ENCODE results near the gene NT5C3A. TPM values are rescaled to one million over a fixed set of nuclear protein-coding genes. Genes with fewer than 3 reads are reported as not detected.
"Not testable (repeated sequence)": the region's sequence is repeated elsewhere in the genome, so short reads cannot be mapped to it uniquely, and the experiment has no call there.

Gene NT5C3A
- total RNA-seq, 1 donor from 2014 or later = 45.6 TPM

DNA sequence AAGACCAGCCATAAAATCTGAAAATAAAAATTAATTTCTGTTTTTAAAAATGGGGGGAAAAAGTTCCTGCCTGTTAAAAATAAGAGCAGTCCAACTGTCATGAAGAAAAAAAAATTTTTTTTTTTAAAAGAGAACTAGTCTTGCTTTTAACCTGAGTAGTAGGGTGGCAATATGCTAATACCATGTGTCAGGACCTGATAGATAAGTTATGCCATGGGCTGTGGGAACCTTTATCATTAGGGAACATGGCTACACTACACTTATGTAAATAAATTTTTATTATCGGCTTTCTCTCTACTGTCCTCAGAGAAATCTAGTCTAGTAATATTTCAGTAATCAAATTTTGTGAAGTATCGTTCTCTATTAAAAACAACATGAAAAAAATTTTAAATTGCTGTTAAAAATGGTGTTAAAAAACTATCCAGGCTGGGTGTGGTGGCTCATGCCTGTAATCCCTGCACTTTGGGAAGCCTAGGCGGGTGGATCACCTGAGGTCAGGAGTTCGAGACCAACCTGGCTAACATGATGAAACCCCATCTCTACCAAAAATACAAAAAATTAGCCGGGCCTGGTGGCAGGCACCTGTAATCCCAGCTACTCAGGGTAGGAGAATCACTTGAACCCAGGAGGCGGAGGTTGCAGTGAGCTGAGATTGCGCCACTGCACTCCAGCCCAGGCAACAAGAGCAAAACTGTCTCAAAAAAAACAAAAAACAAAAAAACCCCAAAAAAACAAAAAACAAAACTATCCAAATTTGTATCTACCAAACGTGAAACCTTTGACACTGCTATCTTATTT is 20.7 kb downstream of the NT5C3A start:
- DNase-seq (ENCODE audit: low spot score) = no peak

DNA sequence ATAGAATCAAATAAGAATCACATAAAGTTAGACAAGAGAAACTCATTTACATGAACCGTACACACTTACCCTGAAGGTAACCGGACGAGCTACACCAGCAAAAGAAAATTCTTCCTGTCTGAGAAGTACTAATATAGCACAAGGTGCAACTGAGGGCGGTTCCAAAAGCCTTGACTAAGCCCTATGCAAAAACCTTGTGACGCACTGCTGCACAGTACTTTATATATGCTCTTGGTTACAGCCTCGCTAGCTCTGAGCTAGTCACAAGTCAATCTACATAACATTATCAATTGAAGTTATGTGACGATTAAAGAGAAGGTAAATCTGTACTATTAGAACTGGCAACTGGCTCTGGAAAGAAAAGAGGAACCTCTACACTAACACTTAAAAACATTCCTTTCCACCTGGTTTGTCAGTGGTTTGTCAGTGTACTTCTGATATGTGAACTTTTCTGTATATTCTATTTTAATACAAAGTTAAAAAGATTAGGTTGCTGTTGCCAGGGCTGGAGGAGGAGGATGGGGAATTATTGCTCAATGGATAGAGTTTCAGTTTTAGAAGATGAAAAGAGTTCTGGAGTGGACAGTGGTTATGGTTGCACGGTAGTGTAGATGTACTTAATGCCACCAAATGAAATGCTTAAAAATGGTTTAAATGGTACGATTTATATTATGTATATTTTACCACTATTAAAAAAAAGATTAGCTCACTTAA is 21.6 kb downstream of the NT5C3A start:
- peak; percentile 74 for DNase-seq (ENCODE audit: low spot score)

DNA sequence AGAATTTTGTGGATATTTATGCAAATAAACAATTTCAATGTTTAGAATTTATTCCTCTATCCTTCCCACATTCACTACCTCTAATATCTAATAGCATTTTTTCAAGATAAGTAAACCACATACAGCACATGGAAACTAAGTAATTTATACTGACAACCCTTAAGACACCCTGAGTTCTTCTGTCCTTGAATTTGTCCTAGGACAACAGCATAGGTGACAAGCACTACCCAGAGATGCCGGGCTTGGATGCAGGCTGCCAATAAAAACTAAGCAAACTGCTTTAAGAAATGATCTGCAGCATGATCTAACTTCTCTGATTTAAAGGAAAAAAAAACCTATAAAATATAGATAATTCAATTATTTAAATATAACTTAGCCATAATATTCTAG is 22.7 kb downstream of the NT5C3A start:
- DNase-seq (ENCODE audit: low spot score) = no peak

DNA sequence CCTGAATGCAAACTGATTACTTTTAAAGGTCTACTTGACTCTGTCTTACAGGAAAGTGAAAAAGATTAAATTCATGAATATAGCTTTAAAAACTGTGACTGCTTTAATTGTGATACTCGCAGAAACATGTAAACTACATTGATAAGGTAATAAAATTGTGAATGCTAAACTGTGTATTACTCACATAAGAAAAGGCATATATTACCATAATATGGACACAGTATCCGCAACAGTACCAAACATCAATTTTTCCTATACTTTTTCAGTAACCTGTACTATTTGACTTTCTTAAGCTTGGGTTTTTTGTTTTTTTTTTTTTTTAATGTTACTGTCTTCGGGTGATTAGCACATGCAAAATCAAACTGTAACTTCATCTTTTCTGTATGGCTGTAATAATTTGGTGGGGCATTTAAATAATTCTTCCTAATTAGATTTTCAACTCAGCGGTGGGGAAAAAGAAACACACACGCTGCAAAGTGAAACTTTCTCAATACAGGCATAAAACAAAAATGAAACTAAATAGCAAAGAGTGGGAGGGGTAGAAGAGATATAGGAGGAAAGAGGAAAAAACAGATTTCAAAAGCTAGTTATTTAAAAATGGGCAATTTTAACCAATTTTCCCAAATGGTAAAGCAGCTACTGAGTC is 23.2 kb downstream of the NT5C3A start:
- DNase-seq (ENCODE audit: low spot score) = no peak

DNA sequence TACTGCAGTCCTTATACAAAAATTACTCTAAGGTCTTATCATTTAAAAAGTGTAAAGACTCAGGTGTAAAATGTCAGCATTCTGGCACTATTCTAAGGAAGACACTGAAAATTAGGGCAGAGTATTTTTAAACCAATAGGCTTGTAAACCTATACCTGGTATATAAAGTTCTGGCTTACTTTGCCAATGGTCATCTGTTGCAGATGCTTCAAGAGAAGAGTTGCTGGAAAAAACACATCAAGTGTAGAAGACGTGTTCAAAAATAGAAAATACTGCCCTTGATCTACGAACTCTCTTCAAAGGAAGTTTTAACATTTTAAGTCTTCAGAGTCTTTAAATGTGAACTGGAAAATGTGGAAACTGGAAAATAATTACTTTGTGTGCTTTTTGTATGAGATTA is 23.9 kb downstream of the NT5C3A start:
- DNase-seq (ENCODE audit: low spot score) = no peak

DNA sequence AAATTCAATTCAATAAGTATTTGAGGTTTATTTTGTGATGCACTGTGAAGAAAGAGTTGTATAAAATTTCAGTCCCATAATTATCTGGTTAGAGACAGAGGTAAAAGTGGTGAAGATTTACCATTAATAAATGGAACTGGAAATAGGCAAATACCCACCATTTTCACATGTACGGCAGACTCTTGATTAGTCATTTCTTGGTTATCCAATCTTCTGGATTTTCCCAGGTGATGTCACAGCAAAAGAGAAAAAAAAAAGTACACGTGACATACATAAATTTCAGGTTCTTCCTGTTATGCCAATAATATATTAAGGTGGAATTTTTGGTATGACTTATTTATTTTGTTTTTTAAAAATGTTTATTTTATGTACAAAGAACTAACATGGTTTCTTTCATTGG is 26.8 kb downstream of the NT5C3A start:
- DNase-seq (ENCODE audit: low spot score) = no peak

DNA sequence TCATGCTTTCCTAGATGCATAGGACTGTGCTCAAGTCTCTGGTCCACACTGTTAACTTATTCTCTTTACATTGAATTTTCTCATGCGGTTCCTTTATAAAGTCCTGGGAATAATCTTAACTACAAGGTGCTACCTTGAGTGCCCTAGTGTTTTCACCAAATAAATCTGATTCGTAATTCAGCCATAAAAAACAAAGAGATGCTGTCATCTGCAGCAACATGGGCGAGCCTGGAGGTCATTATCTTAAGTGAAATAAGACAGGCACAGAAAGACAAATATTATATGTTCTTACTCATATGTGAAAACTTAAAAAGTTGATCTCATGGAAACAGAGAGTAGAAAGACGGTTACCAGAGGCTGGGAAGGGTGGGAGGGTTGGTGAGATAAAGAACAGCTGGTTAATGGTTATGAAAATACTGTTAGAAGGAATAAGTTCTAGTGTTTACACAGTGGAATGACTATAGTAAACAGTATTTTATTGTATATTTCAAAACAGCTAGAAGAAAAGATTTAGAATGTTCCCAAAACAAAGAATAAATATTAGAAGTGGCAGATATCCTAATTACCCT is 38.3 kb downstream of the NT5C3A start:
- no peak for DNase-seq (ENCODE audit: low spot score)

DNA sequence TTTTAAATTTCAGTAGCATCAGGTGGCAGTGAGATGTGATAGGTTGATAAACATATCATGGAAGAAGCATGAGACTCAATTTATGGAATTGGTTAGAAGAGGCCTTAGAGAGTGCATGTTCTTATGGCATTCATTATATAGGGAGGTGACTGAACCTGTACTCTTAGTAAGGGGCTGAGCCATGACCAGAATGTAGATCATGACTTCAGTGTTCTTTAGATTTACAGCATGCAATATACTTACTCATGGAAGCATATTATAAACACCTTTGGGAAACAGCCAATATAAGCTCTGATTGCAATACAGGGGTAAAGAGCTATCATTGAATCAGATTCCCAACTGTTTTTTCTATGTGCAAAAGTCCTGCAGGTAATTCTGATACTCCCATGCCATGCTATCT is 50.2 kb downstream of the NT5C3A start:
- no peak for DNase-seq (ENCODE audit: low spot score)

DNA sequence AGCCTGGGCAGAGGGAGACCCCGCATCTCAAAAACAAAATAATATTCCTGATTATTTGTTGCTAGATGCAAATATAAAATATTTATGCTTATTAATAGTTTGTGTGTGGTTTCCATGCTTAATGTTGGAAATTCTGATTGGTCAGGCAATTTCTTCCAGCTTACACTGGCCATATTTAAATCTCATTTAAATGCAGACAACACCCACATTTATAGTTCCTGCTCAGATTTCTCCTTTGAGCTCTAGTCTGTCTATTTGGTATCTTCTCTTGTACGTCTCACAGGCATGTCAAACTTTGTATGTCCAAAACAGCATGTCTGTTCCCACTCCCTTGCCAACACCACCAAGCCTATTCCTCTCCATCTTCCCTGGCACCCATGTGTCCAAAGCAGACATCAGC is 52.8 kb downstream of the NT5C3A start:
- no peak for DNase-seq (ENCODE audit: low spot score)

DNA sequence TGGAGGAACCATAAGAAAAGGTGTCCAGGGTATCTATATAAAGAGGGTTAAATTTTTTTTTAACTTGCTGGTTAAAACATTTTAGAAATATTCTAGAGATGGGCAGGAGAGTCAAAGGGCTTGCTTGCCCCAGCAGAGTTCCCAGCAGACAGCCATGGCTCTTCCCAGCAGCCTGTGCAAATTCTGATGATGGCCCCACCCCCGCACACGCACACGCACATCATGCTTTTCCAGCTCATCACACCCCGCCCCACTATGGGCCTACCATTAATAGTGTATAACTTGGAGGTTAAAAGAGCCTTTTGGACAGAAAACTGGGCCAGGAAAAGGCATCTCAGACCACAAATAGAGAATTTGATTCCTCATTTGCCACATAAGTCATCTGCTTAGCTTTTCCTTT is 56.9 kb downstream of the NT5C3A start:
- not testable (repeated sequence) for DNase-seq (ENCODE audit: low spot score)

DNA sequence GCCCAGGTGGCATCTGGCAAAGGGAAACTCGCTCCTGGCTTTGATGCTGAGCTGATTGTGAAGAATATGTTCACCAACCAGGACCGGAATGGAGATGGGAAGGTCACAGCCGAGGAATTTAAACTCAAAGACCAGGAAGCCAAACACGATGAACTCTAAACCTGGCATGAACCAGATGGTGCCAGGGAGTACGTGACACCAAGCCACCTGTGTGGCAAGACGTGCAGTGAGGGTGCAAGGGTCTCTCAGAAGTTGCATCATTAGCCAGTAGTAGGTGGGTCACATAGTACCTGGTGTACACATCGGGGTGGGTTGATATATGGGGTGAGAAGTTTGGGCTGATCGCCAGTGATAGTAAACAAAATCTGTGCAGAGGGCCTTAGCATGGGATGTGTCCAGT is 57.4 kb downstream of the NT5C3A start:
- DNase-seq (ENCODE audit: low spot score) = peak; percentile 57

DNA sequence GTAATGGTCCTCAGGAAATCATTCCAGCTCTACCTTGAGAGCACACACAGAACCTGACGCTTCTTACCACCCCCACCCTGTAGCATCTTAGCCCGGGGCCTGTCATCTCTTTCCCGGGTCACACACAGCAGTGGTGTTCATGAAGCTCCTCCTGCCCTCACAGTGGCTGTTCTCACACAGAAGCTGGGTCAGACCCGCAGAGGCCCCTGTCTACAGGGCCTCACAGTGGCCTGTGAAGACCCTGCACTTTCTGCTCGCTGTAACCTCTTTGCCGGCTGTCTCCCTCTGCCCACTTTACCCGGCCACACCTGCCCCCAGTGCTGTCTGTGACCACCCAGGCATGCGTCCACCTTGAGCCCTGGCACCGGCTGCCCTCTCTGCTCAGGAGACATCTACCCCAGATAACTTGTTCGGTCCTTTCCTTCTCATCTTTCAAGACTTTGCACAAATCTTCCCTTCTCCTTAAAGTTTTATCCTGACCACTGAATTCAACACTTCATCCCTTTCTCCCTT is 58.4 kb downstream of the NT5C3A start:
- DNase-seq (ENCODE audit: low spot score) = not testable (repeated sequence)

DNA sequence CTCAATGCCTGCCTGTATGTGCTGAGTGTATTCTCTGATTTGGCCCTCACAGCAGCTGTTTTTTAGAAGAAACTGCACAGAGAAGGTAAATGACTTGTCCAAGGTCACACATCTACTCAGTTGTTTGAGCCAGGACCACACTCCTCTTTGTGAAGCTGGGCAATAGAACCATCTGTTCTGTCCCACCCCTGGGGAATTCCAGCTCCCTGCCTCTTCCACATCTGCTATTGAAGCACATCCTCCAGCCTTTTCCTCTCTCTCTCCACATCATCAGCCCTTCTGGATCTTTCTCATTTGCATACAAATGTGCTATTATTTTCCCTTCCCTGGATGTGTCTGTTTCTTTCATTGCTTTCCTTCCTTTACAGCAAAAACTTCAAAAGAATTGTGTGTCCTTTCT is 59.5 kb downstream of the NT5C3A start:
- DNase-seq (ENCODE audit: low spot score) = not testable (repeated sequence)

DNA sequence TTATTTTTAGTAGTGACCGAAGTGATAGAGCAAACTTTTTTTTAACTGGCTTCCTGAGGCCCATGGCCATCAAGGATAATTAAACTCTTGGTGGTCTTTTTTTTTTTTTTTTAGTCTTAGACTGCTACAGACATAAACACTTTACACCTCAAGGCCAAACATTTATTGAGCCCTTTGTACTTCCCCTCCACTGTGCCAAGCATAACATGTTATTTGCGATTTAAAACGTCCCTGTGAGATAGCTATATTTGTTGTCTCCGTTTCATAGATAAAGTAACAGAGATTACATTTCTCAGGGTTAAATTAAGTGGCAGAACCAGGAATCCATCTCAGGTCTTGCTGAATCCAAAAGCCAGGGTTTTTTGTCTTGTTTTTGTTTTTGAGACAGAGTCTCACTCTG is 63.2 kb downstream of the NT5C3A start:
- not testable (repeated sequence) for DNase-seq (ENCODE audit: low spot score)

DNA sequence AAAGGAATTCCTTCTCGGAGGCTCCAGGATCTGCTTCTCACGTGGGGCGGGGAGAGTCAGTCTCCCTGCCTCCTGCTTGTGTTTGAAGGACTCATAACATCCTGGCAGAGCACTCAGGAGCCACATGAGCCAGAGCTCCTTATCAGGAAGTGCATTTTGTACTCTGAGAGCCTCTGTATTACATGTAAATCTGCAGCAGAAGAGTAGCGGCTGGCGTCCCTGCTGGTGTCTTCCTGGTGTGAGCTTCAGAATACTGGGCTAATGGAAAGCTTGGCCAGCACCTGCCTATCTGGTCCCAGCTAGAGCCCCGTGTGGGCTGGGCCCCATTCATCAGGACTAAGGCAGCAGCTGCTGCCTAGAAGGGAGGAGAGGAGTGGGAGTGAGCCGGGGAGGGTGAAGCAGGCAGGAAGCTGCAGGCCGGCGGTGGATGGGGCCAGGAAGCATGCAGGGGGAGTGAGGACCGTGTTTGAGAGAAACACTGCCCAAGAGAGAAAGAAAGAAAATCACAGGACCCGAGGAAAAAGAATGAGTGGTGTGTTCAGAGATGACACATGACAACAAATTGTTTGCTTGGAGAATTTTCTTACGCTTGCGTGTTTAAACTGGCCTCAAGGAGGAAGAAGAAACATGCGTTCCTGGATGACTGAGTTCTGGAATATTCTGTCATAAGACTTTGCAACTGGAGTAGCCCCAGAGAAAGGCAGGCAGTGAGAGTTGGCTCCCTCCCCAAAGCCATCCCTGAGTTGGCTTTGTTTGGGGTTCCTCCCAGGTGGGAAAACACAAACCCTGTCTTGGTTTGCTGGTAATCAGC is 64.0 kb downstream of the NT5C3A start:
- peak; percentile 79 for DNase-seq (ENCODE audit: low spot score)

DNA sequence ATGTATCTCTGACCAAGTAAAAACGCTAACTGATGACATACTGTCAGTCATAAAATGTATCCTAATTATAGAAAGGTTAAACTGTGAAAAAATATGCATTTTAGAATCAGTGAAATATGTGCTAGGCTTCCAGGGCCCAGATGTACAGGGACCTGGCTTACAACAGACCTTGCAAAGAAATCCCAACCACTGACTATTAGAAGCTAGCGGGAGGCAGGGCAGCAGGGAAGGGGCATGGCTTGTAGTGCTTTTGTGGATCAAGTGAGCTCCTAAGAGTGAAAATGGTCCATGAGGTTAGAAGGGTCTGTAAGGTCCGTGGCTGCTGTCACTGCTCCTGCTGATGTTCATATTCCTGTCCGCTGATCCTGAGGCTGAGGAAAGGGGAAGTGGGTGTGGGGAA is 64.6 kb downstream of the NT5C3A start:
- DNase-seq (ENCODE audit: low spot score) = not testable (repeated sequence)

DNA sequence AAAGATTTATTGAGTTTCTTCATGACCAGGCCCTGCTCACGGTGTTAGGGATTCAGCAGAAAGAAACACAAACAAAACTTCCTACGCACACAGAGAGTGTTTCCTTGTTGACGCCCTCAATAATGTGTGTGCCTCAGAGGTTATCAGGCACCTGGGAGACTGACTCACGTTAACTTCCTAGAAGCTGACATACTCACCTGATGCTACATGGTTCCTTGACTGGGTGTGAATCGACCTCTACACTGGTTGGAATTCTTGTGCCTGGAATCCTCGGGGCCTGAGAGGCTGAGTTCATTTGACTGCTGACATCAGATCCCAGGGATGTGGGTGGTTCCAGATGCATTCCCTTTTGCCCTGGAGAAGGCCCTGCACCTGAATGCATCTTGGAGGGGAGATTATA is 69.8 kb downstream of the NT5C3A start:
- peak; percentile 71 for DNase-seq (ENCODE audit: low spot score)

DNA sequence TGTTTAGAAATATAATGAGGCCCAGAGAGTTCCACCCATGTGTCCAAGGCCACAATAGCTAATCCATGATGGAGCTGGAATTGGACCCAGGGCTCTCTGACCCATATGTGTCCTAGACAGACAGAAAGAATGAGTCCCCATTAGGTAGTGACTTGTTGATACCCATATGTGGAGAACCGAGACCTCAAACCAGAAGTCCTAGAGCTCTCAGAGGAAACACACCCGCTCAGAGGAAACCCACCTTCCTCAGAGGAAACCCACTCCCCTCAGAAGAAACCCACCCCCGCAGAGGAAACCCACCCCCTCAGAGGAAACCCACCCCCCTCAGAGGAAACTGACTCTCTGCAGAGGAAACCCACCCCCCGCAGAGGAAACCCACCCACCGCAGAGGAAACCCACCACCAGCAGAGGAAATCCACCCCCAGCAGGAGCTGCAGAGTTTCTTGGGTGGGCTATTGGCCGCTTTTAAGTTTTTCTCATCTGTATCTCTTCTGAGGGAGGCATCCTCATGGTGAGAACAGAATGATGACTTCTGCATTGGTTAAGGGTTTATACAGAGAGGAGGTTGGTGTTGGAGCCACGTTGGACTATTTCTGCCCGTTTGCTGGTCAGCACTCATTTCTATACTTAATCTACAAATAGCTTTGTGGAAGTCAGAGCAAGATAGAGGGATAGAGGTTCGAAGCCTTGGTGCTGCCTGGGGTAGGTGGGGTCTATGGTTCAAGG is 70.4 kb downstream of the NT5C3A start:
- DNase-seq (ENCODE audit: low spot score) = not testable (repeated sequence)

DNA sequence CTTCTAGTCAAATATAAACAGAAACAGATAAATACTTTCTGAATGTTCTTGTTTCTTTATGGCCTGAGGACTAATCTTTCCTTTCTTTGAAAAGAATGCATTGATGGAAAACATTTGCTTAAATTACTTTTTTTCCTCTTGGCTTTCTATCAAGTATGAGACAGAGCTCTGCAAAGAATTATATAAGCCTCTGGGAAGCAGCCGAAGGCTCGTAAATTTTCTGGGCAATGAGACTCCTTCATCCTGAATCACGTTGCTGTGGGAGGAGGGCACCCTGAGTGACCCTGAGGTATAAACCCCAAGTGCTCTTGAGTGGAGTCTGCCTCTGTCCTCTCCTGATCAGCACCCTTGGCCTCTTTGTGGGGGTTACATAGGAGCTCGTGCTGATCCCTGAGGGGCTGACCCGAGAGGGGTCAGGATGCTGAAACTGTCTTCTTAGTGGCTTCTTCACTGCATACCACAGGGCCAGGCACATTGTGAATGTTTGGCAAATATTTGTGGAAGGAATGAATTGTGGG is 71.4 kb downstream of the NT5C3A start:
- DNase-seq (ENCODE audit: low spot score) = not testable (repeated sequence)

DNA sequence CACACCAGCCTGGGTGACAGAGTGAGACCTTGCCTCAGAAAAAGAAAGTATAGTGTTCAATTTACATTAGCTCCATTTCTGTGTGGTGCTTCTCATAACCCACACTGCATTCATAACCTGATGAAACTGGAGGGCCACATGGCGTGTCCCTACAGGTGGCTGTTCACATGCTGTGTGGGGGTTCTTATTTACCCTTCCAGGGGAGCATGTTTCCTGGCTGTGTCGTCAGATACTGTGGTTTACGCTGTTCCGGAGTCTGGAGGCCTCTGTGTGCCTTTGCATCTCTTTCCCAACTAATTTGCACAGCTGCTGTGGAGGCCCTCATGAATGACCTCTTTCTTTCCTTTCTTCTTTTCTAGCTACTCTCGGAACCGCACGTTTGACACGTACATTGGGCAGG is 74.4 kb downstream of the NT5C3A start:
- not testable (repeated sequence) for DNase-seq (ENCODE audit: low spot score)

Data from mucosa of gallbladder (tissue), 1 donor.